H1 (cell line): ENCODE results near the gene KRTAP15-1. TPM values are rescaled to one million over a fixed set of nuclear protein-coding genes. Genes with fewer than 3 reads are reported as not detected.
A peak's percentile ranks its signal among the peaks of the same experiment; 100 is the strongest.

Experiments
- CTCF ChIA-PET: fragments of 300-600 bp; sonication (Branson Sonifier 250); formaldehyde crosslinking; loops from one replicate; lab custom pipeline; 2021; ENCODE audit not compliant: partially characterized antibody; lab: Charles Lee
- POLR2A ChIA-PET: fragments of 300-600 bp; sonication (Branson Sonifier 250); formaldehyde crosslinking; loops from one replicate; lab custom pipeline; 2021; ENCODE audit warnings: inconsistent platforms; ENCODE audit not compliant: partially characterized antibody; lab: Charles Lee
- DNase-seq, 2 experiments: peaks; one replicate each; pipeline versions ENCODE4 v3.0.0 to v3.0.0-alpha.2; 2010 to 2022; ENCODE audit warnings: low spot score in 2 of 2, low read depth in 1 of 2, mixed read lengths in 1 of 2
- FAIRE-seq: peaks from 2 replicates; lab custom pipeline; 2011; peaks lifted over from hg19 to GRCh38; lab: Jason Lieb, UNC
- H2AFZ ChIP-seq: 2 replicates; pipeline ENCODE4 v1.8.1; 2012; ENCODE audit warnings: low read length, inconsistent platforms
- H2AK5ac ChIP-seq: 2 replicates; pipeline ENCODE4 v1.6.1; 2013; ENCODE audit warnings: low read depth, low read length
- H2BK120ac ChIP-seq: replicated peaks from 2 replicates; pipeline ENCODE3; 2013; ENCODE audit warnings: low read depth, low read length, inconsistent platforms
- H2BK12ac ChIP-seq: 2 replicates; pipeline ENCODE4 v1.6.1; 2013; ENCODE audit warnings: low read depth, low read length
- H2BK15ac ChIP-seq: 2 replicates; pipeline ENCODE4 v1.6.1; 2013; ENCODE audit warnings: low read length
- H2BK20ac ChIP-seq: 2 replicates; pipeline ENCODE4 v1.6.1; 2013; ENCODE audit warnings: low read length
- H2BK5ac ChIP-seq: 2 replicates; pipeline ENCODE4 v1.6.1; 2013; ENCODE audit warnings: low read depth, low read length
- H3K14ac ChIP-seq: 2 replicates; pipeline ENCODE4 v1.6.1; 2013; ENCODE audit warnings: inconsistent platforms; ENCODE audit not compliant: insufficient read length
- H3K18ac ChIP-seq: 2 replicates; pipeline ENCODE4 v1.6.1; 2013; ENCODE audit warnings: low read length; ENCODE audit errors: extremely low read depth
- H3K23ac ChIP-seq: 2 replicates; pipeline ENCODE4 v1.6.1; 2013; ENCODE audit warnings: inconsistent platforms; ENCODE audit not compliant: insufficient read length
- H3K23me2 ChIP-seq: 2 replicates; pipeline ENCODE4 v1.6.1; 2013; ENCODE audit warnings: low read depth, low read length
- H3K27ac ChIP-seq: 2 replicates; pipeline ENCODE4 v1.6.1; 2011; ENCODE audit warnings: low read depth, low read length, inconsistent platforms
- H3K27me3 ChIP-seq, 4 experiments: replicated peaks in 1 of 4; 1 replicate in 1 of 4; 2 replicates in 3 of 4; pipeline versions ENCODE4 v1.6.1 to v1.8.1; 2011 to 2013; ENCODE audit warnings: low read length in 3 of 4, mild to moderate bottlenecking in 3 of 4, inconsistent platforms in 2 of 4, mixed read lengths in 2 of 4, moderate library complexity in 1 of 4; ENCODE audit not compliant: control insufficient read depth in 3 of 4, insufficient read depth in 3 of 4; ENCODE audit errors: extremely low read depth in 1 of 4
- H3K36me3 ChIP-seq, 4 experiments: 2 replicates each; pipeline versions ENCODE4 v1.6.1 to v1.8.1; 2011 to 2013; ENCODE audit warnings: mild to moderate bottlenecking in 4 of 4, low read length in 3 of 4, moderate library complexity in 2 of 4, control low read depth in 1 of 4, inconsistent platforms in 1 of 4; ENCODE audit not compliant: insufficient read depth in 4 of 4, control insufficient read depth in 2 of 4
- H3K4ac ChIP-seq: replicated peaks from 2 replicates; pipeline ENCODE3; 2013; ENCODE audit warnings: low read length, low read depth, mixed read lengths, inconsistent platforms; ENCODE audit not compliant: insufficient read length
- H3K4me1 ChIP-seq, 4 experiments: replicated peaks in 1 of 4; 1 replicate in 1 of 4; 2 replicates in 3 of 4; pipeline versions ENCODE4 v1.6.1 to v1.8.1; 2011 to 2013; ENCODE audit warnings: low read length in 3 of 4, inconsistent platforms in 2 of 4, mixed read lengths in 1 of 4; ENCODE audit not compliant: insufficient read depth in 4 of 4, control insufficient read depth in 3 of 4
- H3K4me2 ChIP-seq, 2 experiments: 2 replicates each; pipeline versions ENCODE4 v1.6.1 to v1.8.1; 2011 to 2013; ENCODE audit warnings: low read depth in 2 of 2, low read length in 2 of 2, control low read depth in 1 of 2, inconsistent platforms in 1 of 2, mild to moderate bottlenecking in 1 of 2; ENCODE audit not compliant: insufficient read depth in 1 of 2
- H3K4me3 ChIP-seq, 4 experiments: fragments of 200-600, 300-600 bp in 1 of 4; sonication (generic), shearing (Covaris generic), sonication (Bioruptor Twin) in 1 of 4; 2 replicates each; pipeline versions ENCODE4 v1.5.1 to v1.8.1; 2011 to 2016; ENCODE audit warnings: low read length in 4 of 4, low read depth in 3 of 4, control low read depth in 2 of 4, inconsistent platforms in 2 of 4, mild to moderate bottlenecking in 2 of 4, mixed read lengths in 1 of 4, moderate library complexity in 1 of 4; ENCODE audit not compliant: insufficient read depth in 2 of 4; ENCODE audit errors: extremely low read depth in 1 of 4
- H3K56ac ChIP-seq: replicated peaks from 2 replicates; pipeline ENCODE3; 2013; ENCODE audit warnings: low read depth, mild to moderate bottlenecking, mixed read lengths, low read length, inconsistent platforms; ENCODE audit not compliant: insufficient read length
- H3K79me1 ChIP-seq: 2 replicates; pipeline ENCODE4 v1.6.1; 2013; ENCODE audit warnings: low read depth, low read length, control low read depth
- H3K79me2 ChIP-seq, 2 experiments: 2 replicates each; pipeline versions ENCODE4 v1.6.1 to v1.8.1; 2012 to 2013; ENCODE audit warnings: low read length in 2 of 2, mild to moderate bottlenecking in 2 of 2, inconsistent platforms in 1 of 2; ENCODE audit not compliant: insufficient read depth in 2 of 2, control insufficient read depth in 1 of 2
- H3K9ac ChIP-seq, 4 experiments: replicated peaks in 1 of 4; 1 replicate in 1 of 4; 2 replicates in 3 of 4; pipeline versions ENCODE4 v1.6.1 to v1.8.1; 2011 to 2013; ENCODE audit warnings: low read depth in 3 of 4, low read length in 3 of 4, control low read depth in 2 of 4, mild to moderate bottlenecking in 2 of 4, moderate library complexity in 2 of 4, inconsistent platforms in 1 of 4; ENCODE audit errors: extremely low read depth in 1 of 4
- H3K9me3 ChIP-seq, 2 experiments: 2 replicates each; pipeline versions ENCODE4 v1.6.1 to v1.8.1; 2012 to 2013; ENCODE audit warnings: mild to moderate bottlenecking in 2 of 2, moderate library complexity in 2 of 2, control low read depth in 1 of 2, inconsistent platforms in 1 of 2, low read depth in 1 of 2, low read length in 1 of 2, mixed read lengths in 1 of 2; ENCODE audit not compliant: insufficient read depth in 2 of 2
- H4K20me1 ChIP-seq, 2 experiments: replicated peaks in 1 of 2; 2 replicates each; pipeline versions ENCODE3 to v1.8.1; 2011 to 2013; ENCODE audit warnings: inconsistent platforms in 2 of 2, low read length in 2 of 2, mild to moderate bottlenecking in 1 of 2; ENCODE audit not compliant: insufficient read depth in 2 of 2, control insufficient read depth in 1 of 2
- H4K5ac ChIP-seq: 2 replicates; pipeline ENCODE4 v1.6.1; 2013; ENCODE audit warnings: low read length, low read depth, mixed read lengths, inconsistent platforms; ENCODE audit not compliant: insufficient read length
- H4K8ac ChIP-seq: 2 replicates; pipeline ENCODE4 v1.8.0; 2013; ENCODE audit warnings: mild to moderate bottlenecking, moderate library complexity, low read length, inconsistent platforms; ENCODE audit not compliant: insufficient read depth; ENCODE audit errors: extremely low read depth
- H4K91ac ChIP-seq: replicated peaks from 2 replicates; pipeline ENCODE3; 2013; ENCODE audit warnings: low read length, mixed read lengths, inconsistent platforms; ENCODE audit not compliant: insufficient read length
- ASH2L ChIP-seq: fragments of 200-600, 300-600 bp; sonication (generic); IDR thresholded peaks from one replicate; pipeline ENCODE4 v1.7.1; 2017; ENCODE audit warnings: low read length
- CHD2 ChIP-seq: IDR thresholded peaks from 2 replicates; pipeline ENCODE4 v1.6.1; 2012; ENCODE audit warnings: low read length, improper control_type of control experiment
- EP300 ChIP-seq, 2 experiments: IDR thresholded peaks; 1 replicate in 1 of 2; 2 replicates in 1 of 2; pipeline ENCODE4 v1.6.1; 2011 to 2012; ENCODE audit warnings: low read depth in 2 of 2, low read length in 2 of 2, mild to moderate bottlenecking in 2 of 2, borderline replicate concordance in 1 of 2, inconsistent platforms in 1 of 2, moderate library complexity in 1 of 2
- GTF2F1 ChIP-seq: IDR thresholded peaks from 2 replicates; pipeline ENCODE4 v1.6.1; 2012; ENCODE audit warnings: low read depth, low read length, improper control_type of control experiment, borderline replicate concordance
- SIRT6 ChIP-seq: IDR thresholded peaks from one replicate; pipeline ENCODE4 v1.7.1; 2012; ENCODE audit warnings: low read length, inconsistent platforms
- SP2 ChIP-seq: IDR thresholded peaks from 2 replicates; pipeline ENCODE4 v1.6.1; 2012; ENCODE audit warnings: mild to moderate bottlenecking, low read length, inconsistent platforms
- TEAD4 ChIP-seq: IDR thresholded peaks from 2 replicates; pipeline ENCODE4 v1.6.1; 2012; ENCODE audit warnings: low read depth, low read length, inconsistent platforms, mixed read lengths
- WGBS, 2 experiments: shearing (Covaris generic) in 1 of 2; methylation state at CpG; one replicate each; pipeline versions ENCODE4 v1.1.6 to v1.1.7; 2013 to 2015; ENCODE audit warnings: low lambda C conversion rate in 2 of 2, mixed read lengths in 2 of 2, inconsistent platforms in 1 of 2, low coverage in 1 of 2, missing lambda C conversion rate in 1 of 2; ENCODE audit not compliant: insufficient replicate concordance in 2 of 2, insufficient coverage in 1 of 2, insufficient read length in 1 of 2; ENCODE audit errors: extremely low coverage in 1 of 2, missing lambda C conversion rate in 1 of 2; 5-methylcytosine and 5-hydroxymethylcytosine counted together
- polyA plus RNA-seq, 7 experiments: library from polyadenylated mRNA; depleted of rRNA in 3 of 7; stranded (reverse) in 5 of 7; unstranded in 2 of 7; fragments of >200 nt in 5 of 7; fragments of 200-250 nt in 2 of 7; gene quantifications; 1 replicate in 5 of 7; 2 replicates in 1 of 7; 4 replicates in 1 of 7; pipeline versions ENCODE4 v1.2.1 to v1.2.3, GENCODE V29; 2011 to 2013; ENCODE audit warnings: missing spikeins in 2 of 7, mixed read lengths in 2 of 7
- total RNA-seq: library from RNA; stranded (reverse); fragmentation: NEBNext Ultra II Directional; extraction: Animal tissue kit (Norgen Biotek cat#: 25700); gene quantifications from 2 replicates; pipeline ENCODE4 v1.2.1, GENCODE V29; 2021

KRTAP15-1 gene
- total and polyA plus RNA-seq, 2 of the 8 experiments (the other 6 are each of a cell fraction or from before 2014, with no cell fraction given): not detected

GRCh38 chr21:30415993-30416392 lies 24.1 kb upstream of the KRTAP15-1 start:
- 90% methylated on average over 5 of the region's 5 CpGs; no CpG with 5 or more reads in 1 of the 2 experiments for WGBS, 2 experiments
- Histone ChIP-seq H2AK5ac (no peak overlapping the region), H3K23me2 (no peaks in the 10 kb centered on the region), H3K36me3 (0 out of 8 replicates have a peak, but pooled peaks cover 0 to 2% (median 0%) of the 10 kb centered on the region in 4 experiments), H4K20me1 (no peaks in the 10 kb centered on the region), H3K9me3 (peaks cover 5 to 21% of the 10 kb centered on the region in 2 experiments), H3K4me1 (no peaks in the 10 kb centered on the region), H2AFZ (no peak overlapping the region), H3K56ac (no peak overlapping the region), H3K4ac (no peak overlapping the region), H3K27me3 (no peaks in the 10 kb centered on the region), H3K79me1 (no peaks in the 10 kb centered on the region), H3K4me3 (no peak overlapping the region), H3K79me2 (no peaks in the 10 kb centered on the region), H2BK5ac (no peak overlapping the region), H4K8ac (no peak overlapping the region), H3K23ac (no peak overlapping the region), H3K9ac (no peak overlapping the region), H2BK20ac (no peak overlapping the region), H3K18ac (no peak overlapping the region), H2BK15ac (no peak overlapping the region), H2BK120ac (no peak overlapping the region), H3K14ac (no peak overlapping the region), H4K91ac (no peak overlapping the region), H3K27ac (no peak overlapping the region), H2BK12ac (no peak overlapping the region), H3K4me2 (no peak overlapping the region), H4K5ac (no peak overlapping the region)
- no peak for TF ChIP-seq CHD2
- no peak for TF ChIP-seq GTF2F1
- TF ChIP-seq SP2: no peak
- TF ChIP-seq ASH2L: no peak
- TF ChIP-seq TEAD4: no peak
- no peak for TF ChIP-seq EP300 (IDR thresholded peaks at IDR 0.05; ENCODE audit: borderline replicate concordance in 1 of 2, low read depth in 2 of 2, low read length in 2 of 2)
- no peak for TF ChIP-seq SIRT6
- DNase-seq: no peak
- ChIA-PET POLR2A (no interaction called here), CTCF (no interaction called here)
- peak; percentile 39 for FAIRE-seq
